ENCODE measurements around the gene NACC2. TPM values are rescaled to one million over a fixed set of nuclear protein-coding genes. Genes with fewer than 3 reads are reported as not detected.

The NACC2 gene
- polyA plus RNA-seq, 1 donor (not counting 4 experiments of a cell fraction or from before 2014, with no cell fraction given), result 4.6 TPM

DNA sequence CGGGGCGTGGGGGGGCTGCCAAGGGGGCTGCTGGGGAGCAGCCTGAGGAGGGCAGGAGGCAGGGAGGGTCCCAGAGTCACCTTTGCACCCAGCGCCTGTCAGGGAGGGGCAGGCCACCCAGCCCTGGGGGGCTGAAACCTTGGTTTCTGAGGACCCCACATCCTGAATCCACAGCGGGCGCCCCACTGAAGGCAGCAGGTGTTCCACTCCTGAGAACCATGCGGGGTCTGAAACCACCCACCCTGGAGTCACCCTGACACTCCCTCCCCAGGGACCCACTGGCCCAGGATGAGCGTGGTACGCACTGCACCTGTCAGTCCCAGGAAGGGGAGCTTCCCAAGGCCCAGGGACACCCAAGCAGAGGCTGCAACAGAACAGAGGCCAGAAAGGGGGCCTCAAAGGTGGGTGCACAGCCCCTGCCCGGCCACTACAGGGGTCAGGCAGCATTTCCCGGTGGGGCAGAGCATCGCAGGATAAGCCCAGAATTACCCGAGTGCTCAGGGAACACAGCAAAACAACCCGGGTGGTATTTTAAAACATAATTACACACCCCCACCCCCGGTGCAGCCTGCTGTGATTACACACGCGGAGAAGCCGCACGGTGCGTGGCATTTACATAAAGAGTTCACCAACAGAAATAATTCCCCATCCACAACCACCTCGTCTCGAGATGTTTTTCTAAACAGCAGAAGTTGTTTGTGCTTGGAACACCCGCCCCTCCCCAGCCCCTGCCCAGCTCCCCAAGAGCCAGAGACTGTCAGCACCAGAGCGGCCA, 76.6 kb downstream of the NACC2 start:
- H3K79me2 ChIP-seq (ENCODE audit: control insufficient read depth, insufficient read depth, low read length), result peaks cover 35% of the 10 kb centered on the region
- H3K9me3 ChIP-seq (ENCODE audit: control insufficient read depth, low read depth, low read length), result no peaks in the 10 kb centered on the region
- no peak for TF ChIP-seq EZH2 (IDR thresholded peaks at IDR 0.05; ENCODE audit: low read length)
- TF ChIP-seq, protein P1, sequence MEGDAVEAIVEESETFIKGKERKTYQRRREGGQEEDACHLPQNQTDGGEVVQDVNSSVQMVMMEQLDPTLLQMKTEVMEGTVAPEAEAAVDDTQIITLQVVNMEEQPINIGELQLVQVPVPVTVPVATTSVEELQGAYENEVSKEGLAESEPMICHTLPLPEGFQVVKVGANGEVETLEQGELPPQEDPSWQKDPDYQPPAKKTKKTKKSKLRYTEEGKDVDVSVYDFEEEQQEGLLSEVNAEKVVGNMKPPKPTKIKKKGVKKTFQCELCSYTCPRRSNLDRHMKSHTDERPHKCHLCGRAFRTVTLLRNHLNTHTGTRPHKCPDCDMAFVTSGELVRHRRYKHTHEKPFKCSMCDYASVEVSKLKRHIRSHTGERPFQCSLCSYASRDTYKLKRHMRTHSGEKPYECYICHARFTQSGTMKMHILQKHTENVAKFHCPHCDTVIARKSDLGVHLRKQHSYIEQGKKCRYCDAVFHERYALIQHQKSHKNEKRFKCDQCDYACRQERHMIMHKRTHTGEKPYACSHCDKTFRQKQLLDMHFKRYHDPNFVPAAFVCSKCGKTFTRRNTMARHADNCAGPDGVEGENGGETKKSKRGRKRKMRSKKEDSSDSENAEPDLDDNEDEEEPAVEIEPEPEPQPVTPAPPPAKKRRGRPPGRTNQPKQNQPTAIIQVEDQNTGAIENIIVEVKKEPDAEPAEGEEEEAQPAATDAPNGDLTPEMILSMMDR (optimal IDR thresholded peaks at IDR 0.05 in 1 of 3, IDR thresholded peaks at IDR 0.05 in 1 of 3, conservative IDR thresholded peaks at IDR 0.05 in 1 of 3; ENCODE audit: extremely low read depth in 1 of 3, insufficient read depth in 2 of 3, low read length in 3 of 3), result no peak
- H3K4me3 ChIP-seq (ENCODE audit: control insufficient read depth in 2 of 3, extremely low read depth in 1 of 3, insufficient read depth in 2 of 3, low read depth in 1 of 3, low read length in 3 of 3), result no peak overlapping the region
- peaks cover 3% of the 10 kb centered on the region for H3K9me1 ChIP-seq (ENCODE audit: control insufficient read depth, extremely low read depth, insufficient read depth, low read length)
- H3K4me2 ChIP-seq (ENCODE audit: control insufficient read depth, extremely low read depth, insufficient read depth, low read depth, low read length), result no peak overlapping the region
- peaks cover 9 to 13% of the 10 kb centered on the region in 2 experiments for H3K36me3 ChIP-seq (ENCODE audit: control insufficient read depth in 2 of 2, extremely low read depth in 1 of 2, insufficient read depth in 2 of 2, low read length in 2 of 2)
- DNase-seq (ENCODE audit: low read depth, low spot score) (no peak), FAIRE-seq (no peak)
- H4K20me1 ChIP-seq (ENCODE audit: control insufficient read depth, extremely low read depth, insufficient read depth, low read length), result peaks cover 7% of the 10 kb centered on the region
- no peak overlapping the region for H2AFZ ChIP-seq (ENCODE audit: control insufficient read depth, low read length)
- no peaks in the 10 kb centered on the region for H3K4me1 ChIP-seq (ENCODE audit: control insufficient read depth, extremely low read depth, insufficient read depth, low read length)
- no peak overlapping the region for H3K27ac ChIP-seq (ENCODE audit: control insufficient read depth, insufficient read depth, low read length)
- H3K27me3 ChIP-seq (ENCODE audit: control insufficient read depth, extremely low read depth, insufficient read depth, low read length), result no peaks in the 10 kb centered on the region
- dilution Hi-C loops (cut with MboI; ENCODE audit: extremely low pct_ligation_motif_present, low sequenced_read_pairs), result no loop called here
- no peak overlapping the region for H3K9ac ChIP-seq (ENCODE audit: control insufficient read depth, extremely low read depth, insufficient read depth, low read length)

DNA sequence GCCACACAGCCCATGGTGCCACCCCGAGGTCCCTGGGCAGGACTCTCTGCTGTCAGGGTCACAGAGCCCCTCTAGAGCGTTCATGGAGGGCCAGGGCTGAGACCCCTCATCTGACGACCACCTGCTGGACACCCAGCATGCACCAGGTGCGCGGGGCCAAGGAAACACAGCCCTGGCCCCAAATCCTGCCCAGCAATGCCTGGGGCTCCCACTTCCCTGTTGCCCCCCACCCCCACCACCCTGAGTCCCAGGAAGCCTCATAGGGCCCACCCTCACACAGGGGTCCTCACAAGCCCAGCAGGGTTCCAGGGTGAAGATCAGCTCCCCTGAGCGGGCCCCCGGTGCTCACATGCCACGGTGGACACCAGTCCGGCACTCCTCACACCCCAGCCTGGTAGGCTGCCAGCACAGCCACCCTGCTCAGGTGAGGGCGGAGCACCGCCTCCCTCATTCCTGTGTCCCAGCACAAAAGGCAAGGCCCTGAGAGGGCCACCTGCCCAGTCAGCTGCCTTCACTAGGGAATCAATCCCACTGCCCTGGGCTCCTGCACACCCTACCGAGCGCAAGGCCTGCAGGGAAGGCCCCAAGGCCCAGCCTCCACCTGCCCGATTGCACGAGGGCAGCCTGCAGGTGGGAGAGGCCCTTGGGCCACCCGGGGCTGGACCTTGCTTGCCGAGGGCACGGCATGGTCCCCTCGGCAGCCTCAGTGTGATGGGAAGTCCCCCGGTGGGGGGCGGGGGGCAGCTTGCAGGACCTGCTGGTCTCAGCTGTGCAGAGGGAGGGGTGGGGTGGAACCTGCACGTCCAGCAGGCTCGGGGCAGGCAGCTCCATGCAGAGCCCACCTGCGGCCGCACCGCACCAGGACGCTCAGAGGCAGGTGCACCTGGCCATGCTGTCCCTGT, 77.5 kb downstream of the NACC2 start:
- Histone ChIP-seq H3K4me1 (ENCODE audit: control insufficient read depth, extremely low read depth, insufficient read depth, low read length) (no peaks in the 10 kb centered on the region), H3K79me2 (ENCODE audit: control insufficient read depth, insufficient read depth, low read length) (peaks cover 33% of the 10 kb centered on the region), H3K4me3 (ENCODE audit: control insufficient read depth in 2 of 3, extremely low read depth in 1 of 3, insufficient read depth in 2 of 3, low read depth in 1 of 3, low read length in 3 of 3) (no peak overlapping the region), H3K4me2 (ENCODE audit: control insufficient read depth, extremely low read depth, insufficient read depth, low read depth, low read length) (no peak overlapping the region), H3K36me3 (ENCODE audit: control insufficient read depth in 2 of 2, extremely low read depth in 1 of 2, insufficient read depth in 2 of 2, low read length in 2 of 2) (peaks cover 12 to 13% of the 10 kb centered on the region in 2 experiments), H3K27ac (ENCODE audit: control insufficient read depth, insufficient read depth, low read length) (no peak overlapping the region), H4K20me1 (ENCODE audit: control insufficient read depth, extremely low read depth, insufficient read depth, low read length) (peaks cover 7% of the 10 kb centered on the region), H3K9ac (ENCODE audit: control insufficient read depth, extremely low read depth, insufficient read depth, low read length) (no peak overlapping the region), H3K9me1 (ENCODE audit: control insufficient read depth, extremely low read depth, insufficient read depth, low read length) (peaks cover 3% of the 10 kb centered on the region), H2AFZ (ENCODE audit: control insufficient read depth, low read length) (no peak overlapping the region), H3K9me3 (ENCODE audit: control insufficient read depth, low read depth, low read length) (no peaks in the 10 kb centered on the region), H3K27me3 (ENCODE audit: control insufficient read depth, extremely low read depth, insufficient read depth, low read length) (no peaks in the 10 kb centered on the region)
- FAIRE-seq, result no peak
- TF ChIP-seq, protein P1 (optimal IDR thresholded peaks at IDR 0.05 in 1 of 3, IDR thresholded peaks at IDR 0.05 in 1 of 3, conservative IDR thresholded peaks at IDR 0.05 in 1 of 3; ENCODE audit: extremely low read depth in 1 of 3, insufficient read depth in 2 of 3, low read length in 3 of 3), result no peak
- TF ChIP-seq EZH2 (IDR thresholded peaks at IDR 0.05; ENCODE audit: low read length), result no peak
- dilution Hi-C loops (cut with MboI; ENCODE audit: extremely low pct_ligation_motif_present, low sequenced_read_pairs), result no loop called here
- no peak for DNase-seq (ENCODE audit: low read depth, low spot score)
